ENCODE data around the gene FAIM2. TPM values are rescaled to one million over a fixed set of nuclear protein-coding genes. Genes with fewer than 3 reads are reported as not detected.

Gene FAIM2
- total RNA-seq, 1 experiment from 2014 or later, result 0.22 TPM

- TF ChIP-seq E2F4 (CRISPR knock-in tag; IDR thresholded peaks at IDR 0.05; ENCODE audit: borderline replicate concordance, low read depth) (0 out of 2 replicates have a peak, but pooled peaks have one; percentile 44), FOXP4 (CRISPR knock-in tag; IDR thresholded peaks at IDR 0.05) (peak; percentile 82; the same call in 1 of the 2 replicates), ATF1 (CRISPR knock-in tag; IDR thresholded peaks at IDR 0.05) (no peak), ESRRA (CRISPR knock-in tag; IDR thresholded peaks at IDR 0.05; ENCODE audit: borderline replicate concordance) (no peak), PRDM15 (CRISPR knock-in tag; IDR thresholded peaks at IDR 0.05) (no peak), ZNF232 (CRISPR knock-in tag; IDR thresholded peaks at IDR 0.05) (0 out of 2 replicates have a peak, but pooled peaks have one; percentile 69), ATF2 (CRISPR knock-in tag; IDR thresholded peaks at IDR 0.05; ENCODE audit: borderline replicate concordance, low read depth) (0 out of 2 replicates have a peak, but pooled peaks have one; percentile 31), OVOL2 (CRISPR knock-in tag; IDR thresholded peaks at IDR 0.05; ENCODE audit: borderline replicate concordance) (no peak), MLX (CRISPR knock-in tag; IDR thresholded peaks at IDR 0.05) (no peak), ZMAT4 (CRISPR knock-in tag; IDR thresholded peaks at IDR 0.05) (no peak), ATF6 (CRISPR knock-in tag; IDR thresholded peaks at IDR 0.05) (no peak), ZNF396 (CRISPR knock-in tag; IDR thresholded peaks at IDR 0.05; ENCODE audit: borderline replicate concordance) (no peak), NR3C1 (CRISPR knock-in tag; conservative IDR thresholded peaks at IDR 0.05; ENCODE audit: low read depth) (no peak), ZNF281 (CRISPR knock-in tag; IDR thresholded peaks at IDR 0.05) (peak; percentile 48; the same call in 1 of the 2 replicates), MAX (CRISPR knock-in tag; IDR thresholded peaks at IDR 0.05) (peak; percentile 89), CBFB (CRISPR knock-in tag; IDR thresholded peaks at IDR 0.05; ENCODE audit: low read depth) (0 out of 2 replicates have a peak, but pooled peaks have one; percentile 83), ZNF423 (CRISPR knock-in tag; IDR thresholded peaks at IDR 0.05) (no peak), USF2 (CRISPR knock-in tag; IDR thresholded peaks at IDR 0.05) (no peak), RELA (CRISPR knock-in tag; IDR thresholded peaks at IDR 0.05; ENCODE audit: borderline replicate concordance) (no peak; the same call in 1 of the 2 replicates)
Observed at GRCh38 chr12:49842519-49843352, 61.0 kb downstream of the FAIM2 start, which contains the start of gene BCDIN3D (continued).
